H1 (cell line): ENCODE results near the gene SLC25A48. TPM values are rescaled to one million over a fixed set of nuclear protein-coding genes. Genes with fewer than 3 reads are reported as not detected.

Source experiments
- EGR1 ChIP-seq: IDR thresholded peaks from 2 replicates; pipeline ENCODE4 v1.6.1; 2011; ENCODE audit warnings: low read depth, low read length, borderline replicate concordance
- MAFK ChIP-seq: IDR thresholded peaks from 2 replicates; pipeline ENCODE4 v1.6.1; 2012; ENCODE audit warnings: low read depth, mild to moderate bottlenecking, improper control_type of control experiment, low read length
- ZNF274 ChIP-seq: IDR thresholded peaks from 2 replicates; pipeline ENCODE4 v1.7.0; 2012; ENCODE audit warnings: low read length, borderline replicate concordance; ENCODE audit errors: extremely low read depth
- polyA plus RNA-seq, 7 experiments: library from polyadenylated mRNA; depleted of rRNA in 3 of 7; stranded (reverse) in 5 of 7; unstranded in 2 of 7; fragments of >200 nt in 5 of 7; fragments of 200-250 nt in 2 of 7; gene quantifications; 1 replicate in 5 of 7; 2 replicates in 1 of 7; 4 replicates in 1 of 7; pipeline versions ENCODE4 v1.2.1 to v1.2.3, GENCODE V29; 2011 to 2013; ENCODE audit warnings: missing spikeins in 2 of 7, mixed read lengths in 2 of 7
- total RNA-seq: library from RNA; stranded (reverse); fragmentation: NEBNext Ultra II Directional; extraction: Animal tissue kit (Norgen Biotek cat#: 25700); gene quantifications from 2 replicates; pipeline ENCODE4 v1.2.1, GENCODE V29; 2021

The SLC25A48 gene
- total and polyA plus RNA-seq, 2 of the 8 experiments (the other 6 are each of a cell fraction or from before 2014, with no cell fraction given) = 1.3 to 1.8 TPM

- TF ChIP-seq ZNF274 = no peak
- no peak for TF ChIP-seq MAFK
- no peak for TF ChIP-seq EGR1
These were observed 40.0 kb downstream of the SLC25A48 start (continued) for GRCh38 chr5:135874461-135874860.
